SKM-1 treated with dmso at 0.1 percent for 144 hours (cell line): ENCODE data around the gene GRM4.
"Not testable (repeated sequence)": the region's sequence is repeated elsewhere in the genome, so short reads cannot be mapped to it uniquely, and the experiment has no call there.

Experiments
- DNase-seq: peaks from one replicate; lab custom pipeline; 2025; ENCODE audit not compliant: unreplicated experiment; lab: John Stamatoyannopoulos, UW

The GRM4 gene

DNA sequence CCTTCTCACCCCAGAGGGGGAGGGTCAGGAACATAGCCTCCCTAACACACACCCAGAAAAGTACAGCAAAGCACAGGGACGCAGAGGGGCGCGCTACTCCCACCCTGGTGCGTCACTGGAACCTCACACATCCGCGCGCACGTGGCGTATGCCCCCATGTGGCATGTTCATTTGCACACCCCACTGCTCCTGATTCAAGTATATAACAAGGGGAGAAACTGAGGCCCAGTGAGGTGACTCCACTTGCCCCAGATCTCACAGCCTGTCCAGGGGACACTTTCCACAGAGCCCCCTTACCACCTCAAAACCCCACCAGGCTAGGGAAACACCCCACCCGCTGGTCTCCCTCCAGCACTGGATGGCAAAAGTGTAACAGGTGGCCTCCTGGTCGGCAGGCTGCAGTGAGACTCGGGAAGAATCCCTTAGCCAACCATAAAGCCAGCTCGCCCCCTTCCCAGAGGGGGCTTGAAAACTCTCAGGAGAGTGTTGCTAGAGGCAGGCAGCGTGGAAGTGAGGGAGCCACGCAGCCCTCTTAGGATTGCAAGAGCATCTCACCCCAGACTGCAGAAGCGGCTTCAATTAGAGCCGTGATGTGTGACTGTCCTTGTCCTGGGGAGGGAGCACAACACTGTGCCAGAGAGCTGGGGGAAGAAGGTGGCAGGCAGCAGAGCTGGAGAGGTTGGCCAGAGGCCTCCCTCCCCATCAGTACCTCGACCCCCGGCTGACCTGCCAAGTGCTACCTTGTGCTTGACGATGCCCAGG, at the start of gene GRM4:
Gene GRM4 (minus strand): TSS at position 67 of the 762 bp plus-strand sequence. CDS start 12,591 bp downstream, outside the sequence.
- DNase-seq, result no peak

DNA sequence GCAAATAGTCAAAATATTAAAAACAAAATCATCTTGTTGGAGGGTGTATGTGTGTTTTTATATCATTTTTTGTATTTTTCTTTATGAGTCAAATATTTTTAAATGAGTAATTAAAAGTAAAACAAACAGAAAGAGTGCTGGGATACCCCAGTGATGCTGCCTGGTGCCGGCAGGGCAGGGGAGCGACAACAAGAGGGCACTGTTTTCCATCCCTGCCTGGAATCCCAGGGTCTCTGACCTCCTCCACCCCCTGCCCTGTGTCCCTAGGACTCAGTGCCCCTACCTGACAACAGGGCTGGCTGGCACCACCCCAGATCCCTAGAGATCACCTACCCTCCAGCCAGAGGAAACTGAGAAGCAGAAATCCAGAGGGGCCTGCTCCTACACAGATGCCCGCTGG, 48.9 kb upstream of the GRM4 start:
- no peak for DNase-seq

DNA sequence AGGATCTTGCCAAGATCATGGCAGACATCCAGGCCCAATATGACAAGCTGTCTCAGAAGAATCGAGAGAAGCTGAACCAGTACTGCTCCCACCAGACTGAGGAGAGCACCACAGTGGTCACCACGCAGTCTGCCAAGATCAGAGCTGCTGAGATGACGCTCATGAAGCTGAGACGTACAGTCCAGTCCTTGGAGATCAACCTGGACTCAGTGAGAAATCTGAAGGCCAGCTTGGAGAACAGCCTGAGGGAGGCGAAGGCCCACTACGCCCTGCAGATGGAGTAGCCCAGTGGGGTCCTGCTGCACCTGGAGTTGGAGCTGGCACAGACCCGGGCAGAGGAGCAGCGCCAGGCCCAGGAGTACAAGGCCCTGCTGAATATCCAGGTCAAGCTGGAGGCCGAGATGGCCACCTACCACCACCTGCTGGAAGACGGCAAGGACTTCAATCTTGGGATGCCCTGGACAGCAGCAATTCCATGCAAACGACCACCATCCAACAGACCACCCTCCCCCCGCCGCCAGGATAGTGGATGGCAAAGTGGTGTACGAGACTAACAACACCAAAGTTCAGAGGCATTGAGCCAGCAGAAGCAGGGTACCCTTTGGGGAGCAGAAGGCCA, 44.7 kb upstream of the GRM4 start:
- DNase-seq, result no peak

DNA sequence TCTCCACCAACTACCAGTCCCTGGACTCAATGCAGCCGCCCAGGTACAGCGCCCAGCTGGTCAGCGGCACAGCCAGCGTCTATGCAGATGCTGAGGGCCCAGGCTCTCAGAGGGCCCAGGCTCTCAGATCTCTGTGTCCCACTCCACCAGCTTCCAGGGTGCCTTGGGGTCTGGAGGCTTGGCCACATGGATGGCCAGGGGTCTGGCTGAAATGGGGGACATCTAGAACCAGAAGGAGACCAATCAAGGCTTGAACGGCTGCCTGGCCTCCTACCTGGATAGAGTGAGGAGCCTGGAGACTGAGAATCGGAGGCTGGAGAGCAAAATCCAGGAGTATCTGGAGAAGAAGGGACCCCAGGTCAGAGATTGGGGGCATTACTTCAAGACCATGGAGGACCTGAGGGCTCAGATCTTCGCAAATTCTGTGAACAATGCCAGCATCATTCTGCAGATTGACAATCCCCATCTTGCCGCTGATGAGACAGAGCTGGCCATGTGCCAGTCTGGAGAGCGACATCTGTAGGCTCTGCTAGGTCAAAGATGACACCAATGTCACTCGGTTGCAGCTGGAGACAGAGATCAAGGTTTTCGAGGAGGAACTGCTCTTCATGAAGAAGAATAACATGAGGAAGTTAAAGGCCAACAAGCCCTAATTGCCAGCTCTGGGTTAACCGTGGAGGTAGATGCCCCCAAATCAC, 44.1 kb upstream of the GRM4 start:
- DNase-seq, result peak; percentile 80

DNA sequence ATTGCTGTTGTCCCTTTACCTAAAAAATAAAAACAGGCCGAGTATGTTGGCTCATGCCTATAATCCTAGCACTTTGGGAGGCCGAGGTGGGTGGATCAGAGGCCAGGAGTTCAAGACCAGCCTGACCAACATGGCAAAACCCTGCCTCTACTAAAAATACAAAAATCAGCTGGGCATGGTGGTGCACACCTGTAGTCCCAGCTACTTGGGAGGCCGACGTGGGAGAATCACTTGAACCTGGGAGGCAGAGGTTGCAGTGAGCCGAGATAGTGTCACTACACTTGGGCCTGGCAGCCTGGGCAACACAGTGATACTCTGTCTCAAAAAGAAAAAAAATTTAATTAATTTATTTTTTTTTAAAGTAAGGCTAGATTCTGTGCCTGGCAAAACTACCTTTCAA, 38.8 kb upstream of the GRM4 start:
- DNase-seq, result not testable (repeated sequence)

DNA sequence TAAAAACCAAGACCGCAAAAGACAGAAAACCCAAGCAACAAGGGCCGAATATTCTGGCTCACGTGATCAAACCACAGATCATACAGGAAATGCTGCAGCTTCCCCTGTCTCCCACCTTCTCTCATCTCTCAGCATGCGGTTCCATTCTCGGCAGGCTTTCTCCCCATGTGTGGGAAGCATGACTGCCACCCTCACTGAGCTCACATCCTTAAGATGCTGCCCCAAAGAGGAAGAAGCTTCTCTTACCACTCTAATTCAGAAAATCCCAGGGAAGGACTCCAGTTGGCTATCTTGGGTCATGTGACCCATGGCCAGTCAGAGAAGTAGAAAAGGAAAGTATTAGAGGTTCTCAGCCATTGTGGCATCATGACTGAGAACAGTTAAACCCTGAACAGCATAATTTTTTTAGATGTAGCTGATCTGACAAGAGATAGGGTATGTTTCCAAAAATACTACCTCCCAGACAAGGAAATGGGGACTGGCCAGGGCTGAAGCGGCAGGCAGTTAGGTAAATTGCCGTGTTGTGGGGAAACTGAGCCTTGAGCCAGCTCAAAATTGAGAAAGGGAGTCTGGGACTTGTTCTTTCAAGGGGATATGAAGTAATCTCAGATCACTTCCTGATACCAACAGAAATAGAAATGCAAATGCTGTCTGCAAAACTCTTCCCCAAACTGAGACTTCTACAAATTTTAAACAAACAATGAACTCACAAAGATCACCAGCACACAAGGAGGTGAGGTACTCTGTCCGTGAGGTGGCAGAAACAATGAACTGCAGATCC, 37.1 kb upstream of the GRM4 start:
- DNase-seq, result peak; percentile 98

DNA sequence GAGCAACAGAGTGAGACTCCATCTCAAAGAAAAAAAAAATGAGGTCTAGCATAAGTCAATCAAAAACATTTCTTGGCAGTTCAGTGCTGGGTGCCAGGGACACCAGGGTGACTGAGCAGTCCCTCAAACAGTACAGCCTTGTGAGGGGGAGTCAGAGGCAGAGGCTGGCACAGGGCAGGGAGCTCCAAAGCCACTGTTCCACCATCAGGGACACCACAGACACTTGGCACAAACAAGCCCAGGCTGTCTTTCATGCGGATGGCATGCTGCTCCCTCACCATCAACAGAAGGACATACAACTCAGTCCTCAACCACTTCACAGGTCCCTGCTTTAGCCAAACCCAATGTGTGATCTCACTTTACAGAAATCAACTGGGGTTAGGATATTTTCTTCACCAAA, 36.0 kb upstream of the GRM4 start:
- DNase-seq, result no peak

DNA sequence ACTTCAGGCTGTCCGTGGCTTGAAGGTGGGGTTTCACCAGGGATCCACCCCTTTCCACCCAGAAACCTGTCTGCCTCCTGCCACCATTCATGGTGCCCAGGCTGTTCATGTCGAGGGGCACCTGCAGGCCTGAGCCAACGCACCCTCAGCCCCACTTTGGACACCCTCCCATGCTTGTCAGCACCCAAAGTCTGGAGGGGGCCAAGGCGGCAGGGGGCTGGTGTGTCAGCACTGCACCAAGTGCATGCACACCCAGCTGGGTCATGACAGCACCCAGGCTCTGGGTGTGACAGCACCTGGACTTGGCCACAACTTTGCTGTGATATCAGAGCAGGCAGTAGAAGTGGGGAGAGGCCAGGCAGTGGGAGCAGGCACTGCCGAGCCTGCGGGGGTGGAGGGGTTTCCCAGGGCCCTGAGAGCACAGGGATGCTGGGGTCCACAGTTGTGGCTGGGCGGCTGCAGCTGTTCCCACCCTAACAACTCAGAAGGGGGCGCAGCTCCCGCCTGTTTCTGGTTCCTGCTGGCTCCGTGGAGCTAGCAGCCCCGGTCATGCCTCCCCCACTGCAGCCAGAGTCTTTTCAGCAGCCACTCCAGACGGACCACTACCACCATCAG, 33.3 kb upstream of the GRM4 start:
- no peak for DNase-seq

DNA sequence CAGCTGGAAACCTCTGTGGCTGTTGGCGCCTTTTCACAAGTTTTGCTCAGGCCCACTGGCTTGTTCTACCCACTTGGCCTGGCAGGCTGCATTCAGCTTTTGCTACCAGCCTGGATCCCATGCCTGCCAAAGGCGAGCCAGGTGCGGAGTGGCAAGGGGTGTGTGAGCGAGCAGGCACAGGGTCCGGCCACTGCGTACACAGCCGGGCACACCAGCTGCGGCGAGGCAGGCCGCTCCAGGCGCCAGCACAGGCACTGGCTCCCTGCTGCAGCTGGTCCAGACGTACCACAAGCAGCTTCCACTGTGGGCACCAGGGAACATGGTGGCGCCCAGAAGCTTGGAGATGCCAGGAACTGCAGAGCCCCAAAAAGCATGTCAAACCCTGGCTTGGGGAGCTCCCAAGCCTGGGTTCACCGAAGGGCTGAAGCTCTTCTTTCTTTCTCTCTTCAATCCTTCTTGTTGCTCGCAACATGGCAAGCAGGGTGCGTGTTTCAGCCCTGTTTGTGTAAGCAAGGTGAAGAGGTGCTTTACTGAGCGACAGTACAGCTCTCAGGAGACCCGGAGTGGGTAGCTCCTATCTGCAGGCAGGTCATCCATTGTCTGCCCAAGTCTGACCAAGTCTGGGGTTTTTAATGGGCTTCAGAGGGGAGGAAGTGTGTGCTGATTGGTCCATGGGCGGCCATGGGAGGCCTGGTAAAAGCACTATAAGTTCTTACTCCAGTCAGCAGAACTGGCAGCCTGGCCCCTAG, 32.6 kb upstream of the GRM4 start:
- no peak for DNase-seq

DNA sequence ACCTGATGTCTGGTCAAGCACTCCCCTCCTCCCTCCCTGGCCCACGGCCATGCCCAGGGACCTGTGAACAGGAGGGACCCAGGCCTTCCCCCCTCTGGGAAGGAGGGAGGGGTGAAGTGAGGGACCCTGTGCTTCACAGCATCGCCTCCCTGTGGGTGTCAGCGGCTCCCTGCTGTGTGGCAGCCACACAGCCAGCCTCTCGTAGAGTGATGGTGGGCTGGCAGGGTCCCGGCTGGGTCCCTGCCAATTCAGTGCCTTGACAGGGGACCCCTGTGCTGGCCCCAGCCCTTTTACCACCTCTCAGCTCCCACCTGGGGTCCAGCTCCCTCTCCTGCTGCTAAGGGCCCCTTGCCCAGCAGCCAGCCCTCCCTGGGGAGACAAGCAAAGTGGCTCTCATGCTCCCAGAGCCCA, 31.3 kb upstream of the GRM4 start:
- DNase-seq, result no peak

DNA sequence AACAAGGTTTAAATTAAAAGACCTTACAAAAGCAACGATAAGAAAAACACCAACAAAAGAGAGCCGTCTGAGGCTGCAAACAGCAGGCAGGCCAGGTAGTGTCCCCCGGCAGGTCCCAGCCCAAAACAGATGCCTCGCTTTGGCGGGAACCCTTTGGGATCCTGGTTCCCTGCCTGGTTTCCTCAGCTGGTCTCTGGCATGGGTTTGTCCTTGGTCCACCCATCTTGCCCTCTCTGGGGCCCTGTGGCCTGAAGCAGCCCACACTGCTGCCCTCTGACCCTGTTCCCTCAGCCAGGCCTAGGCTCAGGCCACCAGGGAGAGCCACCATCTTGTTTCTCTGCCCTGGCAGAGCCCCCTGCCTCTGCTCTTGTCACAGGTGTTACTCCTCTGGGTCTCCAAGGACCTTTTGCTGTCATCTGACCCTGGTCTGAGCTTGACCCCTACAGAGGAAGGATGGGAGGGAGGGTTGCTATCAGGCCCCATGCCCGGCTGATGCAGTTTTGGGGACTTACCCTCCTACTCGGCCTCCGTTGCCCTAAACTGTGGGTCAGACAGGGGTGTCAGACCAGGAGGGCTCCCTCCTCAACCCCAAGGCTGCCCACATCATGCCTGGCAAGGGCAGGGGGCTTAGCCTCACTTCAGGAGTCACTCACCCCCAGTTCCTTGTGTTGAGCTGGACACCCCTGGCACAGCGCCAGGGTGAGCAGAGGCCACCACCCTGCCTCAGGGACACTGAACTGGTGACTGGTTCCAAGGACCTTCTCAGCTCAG, 30.6 kb upstream of the GRM4 start:
- DNase-seq, result no peak

DNA sequence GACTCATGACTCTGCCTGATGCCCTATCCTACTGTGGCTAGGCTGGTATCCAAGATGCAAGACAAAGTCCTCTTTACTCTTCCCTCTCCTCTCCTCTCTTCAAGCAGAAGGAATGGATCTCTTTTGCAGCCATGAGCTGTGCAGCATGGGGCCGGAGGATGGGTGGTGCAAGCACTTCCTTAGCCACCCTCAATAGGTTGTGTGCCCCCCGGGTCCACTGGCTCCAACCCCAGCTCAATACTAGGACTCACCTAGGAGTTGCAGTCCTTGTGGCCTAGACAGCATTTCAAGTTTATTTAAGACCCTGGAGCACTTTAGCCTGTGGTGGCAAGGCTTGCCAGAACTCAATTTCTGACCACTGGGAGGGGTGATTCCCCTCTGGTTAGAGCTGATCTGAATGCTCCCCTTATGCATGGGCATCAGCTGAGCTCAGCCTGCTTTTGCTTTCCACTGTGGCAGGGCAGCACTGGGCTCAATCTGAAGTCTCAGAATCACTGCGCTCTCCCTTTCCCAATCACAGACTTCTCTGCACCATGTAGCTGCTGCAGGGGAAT, 29.0 kb upstream of the GRM4 start:
- no peak for DNase-seq

DNA sequence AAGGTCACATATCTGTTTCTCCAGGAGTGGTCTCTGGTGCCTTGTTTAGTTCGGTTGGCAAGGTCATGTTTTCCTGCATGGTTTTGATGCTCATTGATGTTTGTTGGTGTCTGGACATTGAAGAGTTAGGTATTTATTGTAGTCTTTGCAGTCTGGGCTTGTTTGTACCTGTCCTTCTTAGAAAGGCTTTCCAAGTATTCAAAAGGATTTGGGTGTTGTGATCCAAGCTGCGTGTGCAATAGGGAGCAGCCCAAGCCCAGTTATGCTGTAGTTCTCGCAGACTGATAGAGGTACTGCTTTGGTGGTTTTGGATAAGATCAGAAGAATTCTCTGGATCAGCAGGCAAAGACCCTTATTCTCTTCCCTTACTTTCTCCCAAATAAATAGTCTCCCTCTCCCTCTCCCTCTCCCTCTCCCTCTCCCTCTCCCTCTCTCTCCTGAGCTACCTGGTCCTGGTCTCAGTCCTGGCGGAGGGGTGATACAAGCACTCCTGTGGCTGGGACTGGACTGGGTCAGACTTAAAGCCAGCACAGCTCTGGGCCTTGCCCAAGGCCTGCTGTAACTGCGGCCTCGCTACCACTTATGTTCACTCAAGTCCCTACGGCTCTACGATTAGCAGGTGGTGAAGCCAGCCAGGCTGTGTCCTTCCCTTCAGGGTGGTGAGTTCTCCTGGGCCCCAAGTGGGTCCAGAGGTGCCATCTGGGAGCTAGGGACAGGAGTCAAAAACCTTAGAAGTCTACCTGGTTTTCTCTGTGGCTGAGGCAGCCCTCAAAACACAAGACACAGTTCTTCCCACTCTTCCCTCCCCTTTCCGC, 27.3 kb upstream of the GRM4 start:
- no peak for DNase-seq

DNA sequence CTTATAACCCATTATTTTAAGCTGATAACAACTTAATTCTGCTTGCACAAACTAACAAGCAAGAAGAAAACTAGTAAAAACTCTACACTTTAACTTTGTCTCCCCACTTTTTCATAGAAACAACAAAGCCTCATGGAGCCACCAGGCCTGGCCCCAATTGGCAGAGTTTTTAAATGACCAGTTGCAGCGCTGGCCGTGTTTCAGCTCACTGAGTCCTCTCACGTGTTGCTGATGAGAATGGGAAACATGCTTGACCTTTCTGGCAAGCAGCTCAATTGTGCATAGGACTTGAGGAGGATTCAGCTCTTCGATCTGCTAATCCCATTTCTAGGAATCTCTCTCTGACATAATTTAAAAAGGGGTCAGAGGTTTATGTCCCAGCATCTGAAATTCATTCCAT, 24.5 kb upstream of the GRM4 start:
- no peak for DNase-seq

DNA sequence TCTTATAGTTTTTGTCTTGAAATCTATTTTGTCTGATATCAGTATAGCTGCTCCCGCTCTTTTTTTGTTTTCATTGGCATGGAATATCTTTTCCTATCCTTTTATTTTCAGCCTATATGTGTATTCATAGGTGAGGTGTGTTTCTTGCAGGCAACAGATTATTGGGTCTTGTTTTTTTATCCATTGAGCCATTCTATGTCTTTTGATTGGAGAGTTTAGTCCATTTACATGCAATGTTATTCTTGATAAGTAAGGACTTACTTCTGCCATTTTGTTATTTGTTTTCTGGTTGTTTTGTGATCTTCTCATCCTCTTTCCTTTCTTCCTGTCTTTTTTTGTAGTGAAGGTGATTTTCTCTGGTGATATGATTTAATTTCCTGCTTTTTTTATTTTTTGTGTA, 24.0 kb upstream of the GRM4 start:
- no peak for DNase-seq

DNA sequence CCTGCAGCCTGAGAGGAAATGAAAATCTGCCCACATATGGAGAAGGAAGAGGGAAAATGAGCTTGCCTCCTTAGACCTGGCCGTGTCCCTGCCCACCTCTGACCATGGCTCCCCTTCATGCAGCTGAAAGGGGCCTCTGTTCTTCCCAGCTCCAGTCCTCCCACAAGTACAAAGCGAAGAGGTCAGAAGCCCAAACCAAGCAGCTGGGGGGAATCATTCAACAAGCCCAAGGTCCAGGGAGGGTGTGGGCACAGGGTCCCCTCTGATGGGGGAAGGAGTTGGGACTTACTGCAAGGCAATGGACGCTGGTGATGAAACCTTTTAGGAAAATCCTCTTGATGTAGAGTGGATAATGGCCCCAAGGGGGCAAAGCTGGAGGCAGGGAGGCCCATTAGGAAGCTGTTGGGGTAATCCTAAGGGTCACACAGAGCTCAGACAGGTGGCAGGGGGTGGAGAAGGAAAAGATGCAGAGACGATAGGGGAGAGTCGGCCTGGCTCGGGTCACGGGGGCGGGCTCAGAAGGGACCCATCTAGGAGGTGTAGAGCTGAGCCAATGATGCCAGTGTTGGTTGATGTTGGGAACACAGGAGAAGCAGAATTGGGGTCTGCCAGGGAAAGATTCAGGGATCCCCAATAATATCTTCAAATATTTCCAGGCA, 16.1 kb upstream of the GRM4 start:
- DNase-seq, result no peak

DNA sequence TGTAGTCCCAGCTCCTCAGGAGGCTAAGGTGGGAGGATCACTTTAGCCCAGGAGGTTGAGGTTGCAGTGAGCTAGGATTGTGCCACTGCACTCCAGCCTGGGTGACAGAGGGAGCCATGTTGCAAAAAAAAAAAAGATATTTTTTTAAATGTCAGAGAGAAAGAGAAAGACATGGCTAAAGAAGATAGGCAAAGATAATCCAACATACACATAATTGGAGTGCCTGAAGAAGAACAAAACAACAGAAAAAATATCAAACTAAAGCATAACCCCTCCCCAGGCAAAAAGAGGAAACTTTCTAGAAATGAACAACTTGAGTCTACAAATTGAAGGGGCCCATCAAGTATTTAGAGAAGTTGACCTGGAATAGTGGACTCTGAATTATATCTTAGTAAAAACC, 14.0 kb upstream of the GRM4 start:
- no peak for DNase-seq

DNA sequence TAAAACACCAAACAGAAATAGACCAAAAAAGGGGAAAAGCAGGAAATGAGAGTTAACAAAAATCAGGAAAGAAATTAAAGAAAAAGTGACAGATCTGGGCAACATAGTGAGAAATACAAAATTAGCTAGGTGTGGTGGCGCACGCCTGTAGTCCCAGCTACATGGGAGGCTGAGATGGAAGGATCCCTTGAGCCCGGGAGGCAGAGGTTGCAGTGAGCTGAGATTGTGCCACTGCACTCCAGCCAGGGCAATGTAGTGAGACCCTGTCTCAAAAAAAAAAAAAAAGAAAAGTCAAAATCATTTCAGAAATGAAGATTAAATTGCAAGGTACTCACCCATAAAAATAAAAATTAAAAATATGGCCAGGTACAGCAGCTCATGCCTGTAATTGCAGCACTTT, 13.0 kb upstream of the GRM4 start:
- no peak for DNase-seq
